ENCODE results near the gene TAOK1.
A peak's percentile ranks its signal among the peaks of the same experiment; 100 is the strongest.

Gene TAOK1

DNA sequence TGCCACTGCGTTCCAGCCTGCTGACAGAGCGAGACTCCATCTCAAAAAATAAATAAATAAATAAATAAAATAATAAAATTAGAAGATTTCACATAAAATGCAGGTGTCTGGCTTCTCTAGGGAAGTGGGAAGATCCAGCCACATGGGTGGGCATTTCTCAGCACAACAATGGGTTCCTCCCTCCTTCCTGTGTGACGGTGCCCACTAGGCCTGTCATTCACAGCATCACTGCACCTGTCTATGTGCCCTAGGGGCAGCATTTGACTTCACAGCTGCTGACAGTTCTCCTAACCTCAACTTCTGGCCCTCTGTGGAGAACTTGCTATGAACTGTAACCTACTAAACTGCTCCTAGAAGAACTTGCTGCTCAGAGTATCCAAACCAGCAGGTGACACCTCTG lies 173.7 kb downstream of the TAOK1 start:
- H3K4me1 ChIP-seq (ENCODE audit: control insufficient read depth, low read length) = peaks cover 49% of the 10 kb centered on the region
- no peak for TF ChIP-seq EZH2phosphoT487 (IDR thresholded peaks at IDR 0.05; ENCODE audit: borderline replicate concordance, low read length)
- TF ChIP-seq, protein P1, sequence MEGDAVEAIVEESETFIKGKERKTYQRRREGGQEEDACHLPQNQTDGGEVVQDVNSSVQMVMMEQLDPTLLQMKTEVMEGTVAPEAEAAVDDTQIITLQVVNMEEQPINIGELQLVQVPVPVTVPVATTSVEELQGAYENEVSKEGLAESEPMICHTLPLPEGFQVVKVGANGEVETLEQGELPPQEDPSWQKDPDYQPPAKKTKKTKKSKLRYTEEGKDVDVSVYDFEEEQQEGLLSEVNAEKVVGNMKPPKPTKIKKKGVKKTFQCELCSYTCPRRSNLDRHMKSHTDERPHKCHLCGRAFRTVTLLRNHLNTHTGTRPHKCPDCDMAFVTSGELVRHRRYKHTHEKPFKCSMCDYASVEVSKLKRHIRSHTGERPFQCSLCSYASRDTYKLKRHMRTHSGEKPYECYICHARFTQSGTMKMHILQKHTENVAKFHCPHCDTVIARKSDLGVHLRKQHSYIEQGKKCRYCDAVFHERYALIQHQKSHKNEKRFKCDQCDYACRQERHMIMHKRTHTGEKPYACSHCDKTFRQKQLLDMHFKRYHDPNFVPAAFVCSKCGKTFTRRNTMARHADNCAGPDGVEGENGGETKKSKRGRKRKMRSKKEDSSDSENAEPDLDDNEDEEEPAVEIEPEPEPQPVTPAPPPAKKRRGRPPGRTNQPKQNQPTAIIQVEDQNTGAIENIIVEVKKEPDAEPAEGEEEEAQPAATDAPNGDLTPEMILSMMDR (IDR thresholded peaks at IDR 0.05; ENCODE audit: low read depth, low read length, poor library complexity, severe bottlenecking) = no peak
- peaks cover 15% of the 10 kb centered on the region for H3F3A ChIP-seq (ENCODE audit: control insufficient read depth, insufficient read depth)
- no peaks in the 10 kb centered on the region for H3K27me3 ChIP-seq (ENCODE audit: control insufficient read depth, low read length)
- H3K36me3 ChIP-seq (ENCODE audit: control insufficient read depth, low read length) = peaks cover 22% of the 10 kb centered on the region
- no peak overlapping the region for H3K27ac ChIP-seq (ENCODE audit: low read depth, low read length)
- H3K4me3 ChIP-seq (ENCODE audit: low read length) = no peak overlapping the region
- peaks cover 30% of the 10 kb centered on the region for H3K79me2 ChIP-seq (ENCODE audit: control insufficient read depth, low read length)
- no peaks in the 10 kb centered on the region for H3K9me3 ChIP-seq (ENCODE audit: control insufficient read depth, insufficient read depth, low read length)
- no peaks in the 10 kb centered on the region for H3K9me2 ChIP-seq (replicated peaks; ENCODE audit: control insufficient read depth, low read length)
- peak overlapping the region; percentile 7 for H3K4me2 ChIP-seq (ENCODE audit: low read length)
- H4K20me1 ChIP-seq (ENCODE audit: control insufficient read depth, insufficient read depth, low read depth, low read length) = 0 out of 2 replicates have a peak, but pooled peaks cover 3% of the 10 kb centered on the region

DNA sequence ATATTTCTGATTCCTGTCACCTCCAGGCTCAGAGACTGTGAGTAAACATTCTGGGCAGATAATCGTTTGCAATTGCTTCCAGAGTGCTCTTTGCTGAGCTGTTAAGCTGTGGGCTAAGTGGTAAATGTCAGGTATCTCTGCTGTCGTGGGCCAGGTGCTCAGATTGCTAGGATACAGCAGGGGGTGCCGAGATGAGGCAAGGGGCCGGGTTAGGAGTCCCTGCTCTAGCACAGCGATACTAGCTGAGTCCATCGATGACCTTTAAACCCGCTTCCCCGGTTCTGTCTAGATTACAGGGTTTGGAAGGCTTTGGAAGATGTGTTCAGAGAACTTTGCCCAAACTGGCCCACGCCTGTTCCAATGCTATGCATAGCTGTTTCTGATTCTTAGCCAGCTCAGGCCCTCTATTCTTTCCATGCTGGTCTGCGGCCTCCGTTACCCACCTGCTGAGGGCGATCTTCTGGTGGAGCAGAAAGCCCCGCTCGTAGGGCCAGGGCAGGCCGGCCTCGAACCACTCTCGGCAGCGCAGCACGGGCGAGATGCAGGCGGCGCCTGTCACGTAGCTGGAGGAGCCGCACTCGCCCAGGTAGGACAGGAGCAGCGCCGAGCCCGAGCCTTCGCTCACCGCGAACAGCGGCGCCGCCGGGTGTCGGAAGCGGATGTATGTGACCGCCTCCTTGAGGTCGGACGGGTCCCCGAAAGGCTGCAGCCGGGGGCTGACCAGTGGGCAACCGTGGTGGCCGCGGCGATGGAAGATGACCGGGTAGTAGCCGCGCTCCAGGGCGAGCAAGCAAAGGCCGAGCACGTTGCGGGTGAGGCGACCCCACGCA lies 175.7 kb downstream of the TAOK1 start:
- Histone ChIP-seq H3K27me3 (ENCODE audit: control insufficient read depth, low read length) (no peaks in the 10 kb centered on the region), H3K9me2 (replicated peaks; ENCODE audit: control insufficient read depth, low read length) (no peaks in the 10 kb centered on the region), H3F3A (ENCODE audit: control insufficient read depth, insufficient read depth) (peaks cover 11% of the 10 kb centered on the region), H3K4me3 (ENCODE audit: low read length) (peak overlapping the region; percentile 91), H3K4me1 (ENCODE audit: control insufficient read depth, low read length) (peaks cover 44% of the 10 kb centered on the region), H3K4me2 (ENCODE audit: low read length) (peak overlapping the region; percentile 88), H3K36me3 (ENCODE audit: control insufficient read depth, low read length) (peaks cover 25% of the 10 kb centered on the region), H3K79me2 (ENCODE audit: control insufficient read depth, low read length) (peaks cover 34% of the 10 kb centered on the region), H3K27ac (ENCODE audit: low read depth, low read length) (peak overlapping the region; percentile 53), H3K9me3 (ENCODE audit: control insufficient read depth, insufficient read depth, low read length) (no peaks in the 10 kb centered on the region), H4K20me1 (ENCODE audit: control insufficient read depth, insufficient read depth, low read depth, low read length) (0 out of 2 replicates have a peak, but pooled peaks cover 3% of the 10 kb centered on the region)
- TF ChIP-seq, protein P1 (IDR thresholded peaks at IDR 0.05; ENCODE audit: low read depth, low read length, poor library complexity, severe bottlenecking) = peak; percentile 54
- TF ChIP-seq EZH2phosphoT487 (IDR thresholded peaks at IDR 0.05; ENCODE audit: borderline replicate concordance, low read length) = no peak

DNA sequence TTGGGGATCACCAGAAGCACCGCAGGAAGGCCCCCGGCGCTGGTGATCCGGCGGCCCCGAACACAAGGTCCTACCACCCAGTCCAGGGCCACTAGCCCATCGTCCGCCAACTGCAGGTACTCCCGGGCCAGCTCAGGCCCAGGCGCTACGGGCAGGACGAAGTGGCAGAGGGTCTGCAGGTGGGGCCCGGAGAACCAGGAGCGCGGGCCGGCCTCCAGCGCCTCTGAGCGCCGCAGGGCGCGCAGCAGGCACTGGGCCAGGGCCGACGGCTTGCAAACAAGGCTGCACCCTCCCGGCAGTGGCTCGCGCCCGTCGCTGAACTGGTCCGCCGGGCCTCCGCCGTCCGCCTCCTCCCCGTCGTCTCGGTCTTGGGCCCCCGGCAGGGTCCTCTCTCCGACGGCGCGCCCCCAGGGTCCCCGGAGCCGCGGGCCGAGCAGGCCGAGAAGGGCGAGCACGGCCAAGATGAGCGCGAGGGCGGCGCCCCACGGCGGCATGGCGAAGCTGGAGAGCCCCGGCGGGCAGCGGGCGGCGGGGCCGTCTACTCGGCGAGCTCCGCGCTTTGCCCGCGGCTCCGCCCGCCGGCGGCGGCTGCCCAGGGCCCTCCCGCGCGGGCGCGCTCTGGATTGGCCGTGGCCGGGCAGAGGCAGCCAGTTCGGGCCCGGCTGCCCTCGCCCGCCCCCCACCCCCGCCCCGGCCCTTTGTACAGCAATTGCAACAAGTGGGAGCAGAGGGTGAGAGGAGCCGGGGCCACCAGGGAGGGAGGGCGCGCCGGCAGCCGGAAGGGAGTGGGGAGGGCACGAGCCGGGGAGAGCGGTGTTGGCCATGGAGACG lies 176.5 kb downstream of the TAOK1 start, which contains the start of gene ABHD15:
TSS of gene ABHD15 (minus strand) at position 565 of the 831 bp plus-strand sequence. CDS start at position 494, 71 bp downstream.
- Histone ChIP-seq H3K4me3 (ENCODE audit: low read length) (peak within 1 kb of the TSS; percentile 91), H3K79me2 (ENCODE audit: control insufficient read depth, low read length) (peaks cover 34% of the 10 kb centered on the region), H3K36me3 (ENCODE audit: control insufficient read depth, low read length) (peaks cover 24% of the 10 kb centered on the region), H4K20me1 (ENCODE audit: control insufficient read depth, insufficient read depth, low read depth, low read length) (no peaks in the 10 kb centered on the region), H3K9me3 (ENCODE audit: control insufficient read depth, insufficient read depth, low read length) (no peaks in the 10 kb centered on the region), H3K27me3 (ENCODE audit: control insufficient read depth, low read length) (no peaks in the 10 kb centered on the region), H3K4me2 (ENCODE audit: low read length) (peak within 1 kb of the TSS; percentile 88), H3K9me2 (replicated peaks; ENCODE audit: control insufficient read depth, low read length) (no peaks in the 10 kb centered on the region), H3F3A (ENCODE audit: control insufficient read depth, insufficient read depth) (peaks cover 10% of the 10 kb centered on the region), H3K27ac (ENCODE audit: low read depth, low read length) (peak within 1 kb of the TSS; percentile 89), H3K4me1 (ENCODE audit: control insufficient read depth, low read length) (peaks cover 35% of the 10 kb centered on the region)
- TF ChIP-seq EZH2phosphoT487 (IDR thresholded peaks at IDR 0.05; ENCODE audit: borderline replicate concordance, low read length) = no peak
- TF ChIP-seq, protein P1 (IDR thresholded peaks at IDR 0.05; ENCODE audit: low read depth, low read length, poor library complexity, severe bottlenecking) = no peak
